GM21529 (cell line): ENCODE measurements around the gene RFC3.

ENCODE experiments used
- ATAC-seq: cut with Tn5 transposase; IDR thresholded peaks from one replicate; pipeline ENCODE4 v1.9.1; 2021; ENCODE audit not compliant: unreplicated experiment

The RFC3 gene

GRCh38 chr13:33863188-33863789, 45.3 kb downstream of the RFC3 start:
- no peak for ATAC-seq

- ATAC-seq, result peak; percentile 93
These were observed 48.0 kb downstream of the RFC3 start for GRCh38 chr13:33865945-33866344.

GRCh38 chr13:33867472-33867871, 49.5 kb downstream of the RFC3 start:
- ATAC-seq, result no peak

GRCh38 chr13:33868343-33868994, 50.5 kb downstream of the RFC3 start:
- ATAC-seq, result no peak

- ATAC-seq, result no peak
These were observed 51.1 kb downstream of the RFC3 start for GRCh38 chr13:33869005-33869404.

GRCh38 chr13:33870046-33870668, 52.2 kb downstream of the RFC3 start:
- ATAC-seq, result no peak

GRCh38 chr13:33871207-33872004, 53.5 kb downstream of the RFC3 start:
- no peak for ATAC-seq

GRCh38 chr13:33872005-33872351, 54.0 kb downstream of the RFC3 start:
- ATAC-seq, result no peak

GRCh38 chr13:33873251-33873908, 55.4 kb downstream of the RFC3 start:
- no peak for ATAC-seq

GRCh38 chr13:33874871-33875270, 56.9 kb downstream of the RFC3 start:
- no peak for ATAC-seq

GRCh38 chr13:33875618-33876401, 57.9 kb downstream of the RFC3 start:
- ATAC-seq, result no peak

- no peak for ATAC-seq
These were observed 58.9 kb downstream of the RFC3 start for GRCh38 chr13:33876716-33877394.

GRCh38 chr13:33879118-33879517, 61.2 kb downstream of the RFC3 start:
- no peak for ATAC-seq

- no peak for ATAC-seq
These were observed 64.9 kb downstream of the RFC3 start for GRCh38 chr13:33882804-33883203.

GRCh38 chr13:33884531-33885220, 66.7 kb downstream of the RFC3 start:
- ATAC-seq, result no peak
